GM12801 (cell line): ENCODE results near the gene TEDDM1.

Source experiments
- TF ChIP-seq, protein P1 (sequence below): IDR thresholded peaks from one replicate; pipeline ENCODE4 v1.5.1; 2011; ENCODE audit warnings: control low read depth; ENCODE audit not compliant: insufficient read length; ENCODE audit errors: extremely low read depth

TEDDM1 gene

DNA sequence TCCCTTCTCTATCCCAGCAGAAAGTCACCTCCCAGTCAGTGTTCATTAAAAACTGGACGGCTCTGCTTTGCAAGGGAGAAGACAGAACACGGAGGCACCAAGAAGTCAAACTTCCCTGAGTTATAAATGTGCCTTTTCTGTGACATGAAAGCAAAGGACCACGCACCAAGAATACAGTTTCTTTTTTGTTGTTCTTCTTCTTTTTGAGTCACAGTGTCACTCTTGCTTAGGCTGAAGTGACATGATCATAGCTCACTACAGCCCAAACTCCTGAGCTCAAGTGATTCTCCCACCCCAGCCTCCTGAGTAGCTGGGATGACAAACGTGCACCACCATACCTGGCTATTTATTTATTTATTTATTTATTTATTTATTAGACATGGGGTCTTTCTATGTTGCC is 31.6 kb downstream of the TEDDM1 start:
- TF ChIP-seq, protein P1, sequence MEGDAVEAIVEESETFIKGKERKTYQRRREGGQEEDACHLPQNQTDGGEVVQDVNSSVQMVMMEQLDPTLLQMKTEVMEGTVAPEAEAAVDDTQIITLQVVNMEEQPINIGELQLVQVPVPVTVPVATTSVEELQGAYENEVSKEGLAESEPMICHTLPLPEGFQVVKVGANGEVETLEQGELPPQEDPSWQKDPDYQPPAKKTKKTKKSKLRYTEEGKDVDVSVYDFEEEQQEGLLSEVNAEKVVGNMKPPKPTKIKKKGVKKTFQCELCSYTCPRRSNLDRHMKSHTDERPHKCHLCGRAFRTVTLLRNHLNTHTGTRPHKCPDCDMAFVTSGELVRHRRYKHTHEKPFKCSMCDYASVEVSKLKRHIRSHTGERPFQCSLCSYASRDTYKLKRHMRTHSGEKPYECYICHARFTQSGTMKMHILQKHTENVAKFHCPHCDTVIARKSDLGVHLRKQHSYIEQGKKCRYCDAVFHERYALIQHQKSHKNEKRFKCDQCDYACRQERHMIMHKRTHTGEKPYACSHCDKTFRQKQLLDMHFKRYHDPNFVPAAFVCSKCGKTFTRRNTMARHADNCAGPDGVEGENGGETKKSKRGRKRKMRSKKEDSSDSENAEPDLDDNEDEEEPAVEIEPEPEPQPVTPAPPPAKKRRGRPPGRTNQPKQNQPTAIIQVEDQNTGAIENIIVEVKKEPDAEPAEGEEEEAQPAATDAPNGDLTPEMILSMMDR: no peak

DNA sequence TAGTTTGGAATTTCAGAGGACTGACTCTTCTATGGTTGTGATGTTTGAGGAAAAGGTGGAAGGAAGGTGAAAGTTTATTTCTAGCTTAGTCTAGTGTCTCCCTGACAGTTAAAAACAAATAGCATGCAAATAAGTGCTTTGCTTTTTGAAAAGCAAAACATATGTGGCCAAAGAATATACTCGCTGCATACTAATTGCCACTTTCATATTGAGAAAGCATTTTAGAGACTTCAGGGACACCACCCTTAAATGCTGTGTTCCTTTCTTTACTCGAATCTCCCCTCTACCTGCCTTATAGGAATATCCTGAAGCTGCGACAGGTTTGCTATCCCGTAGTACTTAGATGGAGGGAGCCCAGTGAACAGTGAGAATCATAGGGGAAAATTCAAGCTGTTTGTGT is 32.1 kb downstream of the TEDDM1 start:
- TF ChIP-seq, protein P1: no peak

DNA sequence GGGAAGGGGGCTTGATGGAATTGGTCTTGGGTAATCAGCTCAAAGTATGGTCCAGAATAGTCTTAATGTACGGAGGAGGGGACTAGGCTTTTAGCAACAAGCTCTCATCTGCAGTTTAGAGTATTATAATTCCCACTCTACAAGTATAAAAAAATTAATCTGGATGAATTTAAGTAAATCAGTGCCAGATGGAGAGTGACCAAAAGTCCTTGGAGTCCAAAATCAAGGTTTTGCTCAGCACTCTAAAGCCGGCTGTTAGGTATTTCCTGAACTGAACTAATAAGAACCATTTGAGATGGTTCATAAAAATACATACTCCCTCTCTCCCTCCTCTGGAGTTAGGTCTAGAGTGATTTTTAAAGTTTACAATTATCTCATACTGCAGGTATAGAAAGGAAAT is 32.5 kb downstream of the TEDDM1 start:
- TF ChIP-seq, protein P1: no peak

DNA sequence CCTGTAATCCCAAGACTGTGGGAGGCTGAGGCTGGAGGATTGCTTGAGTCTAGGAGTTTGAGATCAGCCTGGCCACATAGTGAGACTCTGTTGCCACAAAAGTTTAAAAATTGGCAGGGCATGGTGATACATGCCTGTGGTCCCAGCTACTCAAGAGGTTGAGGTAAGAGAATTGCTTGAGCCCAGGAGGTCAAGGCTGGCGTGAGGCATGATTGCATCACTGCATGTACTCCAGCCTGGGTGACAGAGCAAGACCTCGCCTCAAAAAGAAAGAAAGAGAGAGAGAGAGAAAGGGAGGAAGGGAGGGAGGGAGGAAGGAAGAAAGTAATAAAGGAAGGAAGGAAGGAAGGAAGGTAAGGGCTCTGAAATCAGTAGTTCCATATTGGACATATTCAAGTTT is 33.9 kb downstream of the TEDDM1 start:
- TF ChIP-seq, protein P1: no peak

DNA sequence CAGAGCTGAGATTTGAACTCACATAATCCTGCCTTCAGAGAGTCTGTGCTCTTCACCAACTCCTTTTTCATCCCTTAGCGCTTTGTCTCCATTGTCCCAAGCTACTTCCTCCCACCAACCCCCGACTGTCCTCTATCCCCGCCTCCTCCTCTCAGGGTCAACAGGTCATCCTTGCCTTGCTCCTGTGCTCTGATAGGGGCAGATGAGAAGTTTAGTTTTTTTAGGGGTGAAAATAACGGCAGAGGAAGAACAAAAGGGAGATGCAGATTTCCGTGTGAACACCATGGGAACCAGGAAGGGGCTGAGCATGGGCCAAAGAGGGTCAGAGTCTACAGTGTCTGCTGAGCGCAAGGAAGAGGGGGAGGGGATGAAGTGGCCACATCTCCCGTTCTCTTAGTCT is 40.8 kb downstream of the TEDDM1 start:
- TF ChIP-seq, protein P1: no peak

DNA sequence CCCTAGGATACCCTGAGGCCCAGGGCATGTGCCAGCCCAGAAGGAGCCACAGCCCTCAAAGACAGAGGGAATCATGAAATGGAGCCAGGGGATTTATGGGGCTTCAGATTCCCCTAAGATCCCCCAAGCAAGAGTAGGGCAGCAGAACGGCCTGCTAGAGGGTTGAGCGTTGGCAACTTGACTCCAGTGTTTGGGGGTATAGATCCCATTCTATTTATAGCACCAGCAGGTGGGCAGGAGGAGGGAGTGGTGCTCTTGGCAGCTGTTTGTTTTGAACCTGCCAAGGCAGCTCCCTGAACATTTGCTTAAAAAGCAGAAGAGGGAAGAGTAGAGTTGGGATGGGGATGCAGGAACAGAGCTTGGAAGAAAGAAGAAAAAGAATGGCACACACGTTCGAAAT is 42.6 kb downstream of the TEDDM1 start:
- TF ChIP-seq, protein P1: no peak

DNA sequence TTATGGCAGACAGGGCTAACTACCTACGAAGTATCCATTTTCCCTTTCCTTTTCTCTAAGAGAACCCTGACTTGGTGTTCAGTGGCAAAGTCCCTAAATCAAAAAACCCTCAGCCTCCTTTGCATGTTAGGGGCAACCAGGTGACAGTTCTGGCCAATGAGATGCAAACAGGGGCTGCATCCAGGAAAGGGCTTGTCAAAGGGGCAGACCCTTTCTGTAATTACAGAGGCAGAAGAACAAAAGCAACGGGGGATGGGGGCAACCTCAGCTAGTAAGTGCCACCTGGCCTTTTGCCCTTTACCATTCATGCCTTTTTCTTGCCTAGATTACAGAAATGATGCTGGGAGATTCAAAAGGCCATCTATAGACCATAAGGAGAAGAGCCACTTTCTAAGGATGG is 43.3 kb downstream of the TEDDM1 start:
- TF ChIP-seq, protein P1: no peak

DNA sequence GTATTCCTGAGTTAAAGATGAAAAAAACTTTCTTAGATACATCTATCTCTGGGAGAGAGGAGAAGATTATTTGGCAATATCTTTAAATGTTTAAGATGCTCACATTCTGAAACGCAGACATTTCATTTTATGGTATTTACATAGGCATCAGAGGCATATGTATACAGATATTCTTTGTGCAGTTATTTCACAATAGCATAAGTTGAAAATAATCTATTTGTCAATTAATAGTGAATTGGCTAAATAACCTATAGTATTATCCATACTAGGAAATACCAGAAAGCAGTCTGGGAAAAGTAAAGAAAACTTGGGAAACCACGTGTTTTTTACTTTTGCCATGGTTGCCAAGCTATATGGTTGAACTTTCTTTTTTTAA is 44.8 kb downstream of the TEDDM1 start:
- TF ChIP-seq, protein P1: no peak
